Breast epithelium (tissue), 4 donors: Measurements from ENCODE around the gene CDH13. TPM values are rescaled to one million over a fixed set of nuclear protein-coding genes. Genes with fewer than 3 reads are reported as not detected.

Source experiments
- DNase-seq, 2 donors: peaks; one replicate each; pipeline ENCODE4 v3.0.0-alpha.2; 2019; ENCODE audit warnings: low spot score in 2 of 2
- H3K27ac ChIP-seq, 2 donors: fragments of 200-600 bp; sonication (generic) in 1 of 2; one replicate each; pipeline ENCODE4 v1.5.1; 2016 to 2019; ENCODE audit warnings: mild to moderate bottlenecking in 1 of 2
- H3K27me3 ChIP-seq, 2 donors: fragments of 200-600 bp; sonication (generic) in 1 of 2; one replicate each; pipeline versions ENCODE4 v1.5.1 to v1.6.0; 2017 to 2019; ENCODE audit warnings: control low read depth in 1 of 2, mild to moderate bottlenecking in 1 of 2
- H3K36me3 ChIP-seq: fragments of 200-600 bp; one replicate; pipeline ENCODE4 v1.5.1; 2019
- H3K4me1 ChIP-seq, 2 donors: fragments of 200-600 bp; sonication (generic); one replicate each; pipeline ENCODE4 v1.5.1; 2016 to 2019; ENCODE audit warnings: control low read depth in 1 of 2
- H3K4me3 ChIP-seq, 3 donors: fragments of 200-600 bp; sonication (generic); 1 replicate in 2 of 3; 2 replicates in 1 of 3; pipeline ENCODE4 v1.5.1; 2016 to 2019; ENCODE audit warnings: mild to moderate bottlenecking in 3 of 3, moderate library complexity in 2 of 3
- H3K9me3 ChIP-seq, 2 donors: fragments of 200-600 bp; sonication (generic) in 1 of 2; one replicate each; pipeline ENCODE4 v1.5.1; 2016 to 2019; ENCODE audit warnings: control low read depth in 1 of 2
- POLR2A ChIP-seq: fragments of 450-650 bp; IDR thresholded peaks from one replicate; pipeline ENCODE4 v1.6.1; 2016; ENCODE audit warnings: antibody characterized with exemption, mild to moderate bottlenecking, moderate library complexity
- POLR2AphosphoS5 ChIP-seq, 3 donors: sonication (generic); formaldehyde crosslinking; IDR thresholded peaks; one replicate each; pipeline ENCODE4 v1.6.1; 2017; ENCODE audit warnings: antibody characterized with exemption in 3 of 3
- intact Hi-C: fragments of 100-400 bp; cut with DNase I; formaldehyde crosslinking; loops from one replicate; pipeline ENCODE4 v1.15.1; 2023; ENCODE audit warnings: low total_unique reads
- total RNA-seq, 3 donors: library from RNA; depleted of rRNA; stranded (reverse); fragments of >200 nt; gene quantifications; one replicate each; pipeline ENCODE4 v1.1.0, GENCODE V29; 2016
- TF ChIP-seq, protein P1 (sequence below), 3 donors: fragments of 450-650 bp; IDR thresholded peaks; one replicate each; pipeline ENCODE4 v1.5.1; 2016 to 2017; ENCODE audit warnings: antibody characterized with exemption in 3 of 3, mild to moderate bottlenecking in 3 of 3, moderate library complexity in 3 of 3

The CDH13 gene
- total RNA-seq, 3 donors from 2014 or later = 6.0 to 13.1 (median 11.5) TPM

DNA sequence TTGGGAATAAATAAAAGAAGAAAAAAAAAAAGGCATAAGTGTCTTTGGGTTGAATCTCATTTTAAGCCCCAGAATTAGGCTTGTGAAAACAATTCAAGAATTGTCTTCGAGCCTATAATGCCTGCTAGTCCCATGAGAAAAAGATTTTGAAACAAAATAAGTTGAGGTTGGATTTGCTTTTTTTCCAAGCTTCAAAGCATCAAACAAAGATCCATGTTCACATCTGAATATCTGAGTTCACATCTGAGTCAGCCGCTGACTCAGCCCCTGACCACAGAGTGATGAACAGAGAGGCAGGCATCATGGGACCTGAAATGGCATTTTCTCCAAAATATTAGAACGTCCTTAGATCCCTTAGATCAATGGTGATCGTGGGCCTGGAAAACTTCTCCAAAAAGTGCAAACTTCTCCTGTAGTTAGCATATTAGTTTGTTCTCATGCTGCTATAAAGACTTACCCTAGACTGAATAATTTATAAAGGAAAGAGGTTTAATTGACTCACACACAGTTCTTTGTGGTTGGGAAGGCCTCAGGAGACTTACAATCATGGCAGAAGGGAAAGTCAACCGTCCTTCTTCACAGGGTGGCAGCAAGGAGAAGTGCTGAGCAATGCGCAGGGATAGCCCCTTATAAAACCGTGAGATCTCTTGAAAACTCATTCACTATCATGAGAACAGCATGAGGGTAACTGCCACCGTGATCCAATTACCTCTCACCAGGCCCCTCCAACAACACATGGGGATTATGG lies 886.4 kb downstream of the CDH13 start:
- TF ChIP-seq POLR2AphosphoS5 (IDR thresholded peaks at IDR 0.05) = no peak
- TF ChIP-seq, protein P1, sequence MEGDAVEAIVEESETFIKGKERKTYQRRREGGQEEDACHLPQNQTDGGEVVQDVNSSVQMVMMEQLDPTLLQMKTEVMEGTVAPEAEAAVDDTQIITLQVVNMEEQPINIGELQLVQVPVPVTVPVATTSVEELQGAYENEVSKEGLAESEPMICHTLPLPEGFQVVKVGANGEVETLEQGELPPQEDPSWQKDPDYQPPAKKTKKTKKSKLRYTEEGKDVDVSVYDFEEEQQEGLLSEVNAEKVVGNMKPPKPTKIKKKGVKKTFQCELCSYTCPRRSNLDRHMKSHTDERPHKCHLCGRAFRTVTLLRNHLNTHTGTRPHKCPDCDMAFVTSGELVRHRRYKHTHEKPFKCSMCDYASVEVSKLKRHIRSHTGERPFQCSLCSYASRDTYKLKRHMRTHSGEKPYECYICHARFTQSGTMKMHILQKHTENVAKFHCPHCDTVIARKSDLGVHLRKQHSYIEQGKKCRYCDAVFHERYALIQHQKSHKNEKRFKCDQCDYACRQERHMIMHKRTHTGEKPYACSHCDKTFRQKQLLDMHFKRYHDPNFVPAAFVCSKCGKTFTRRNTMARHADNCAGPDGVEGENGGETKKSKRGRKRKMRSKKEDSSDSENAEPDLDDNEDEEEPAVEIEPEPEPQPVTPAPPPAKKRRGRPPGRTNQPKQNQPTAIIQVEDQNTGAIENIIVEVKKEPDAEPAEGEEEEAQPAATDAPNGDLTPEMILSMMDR (IDR thresholded peaks at IDR 0.05) = no peak
- no peak overlapping the region for H3K27ac ChIP-seq
- no peak for DNase-seq
- no peaks in the 10 kb centered on the region for H3K27me3 ChIP-seq
- no peaks in the 10 kb centered on the region for H3K36me3 ChIP-seq
- no peak overlapping the region for H3K4me3 ChIP-seq
- H3K4me1 ChIP-seq = no peaks in the 10 kb centered on the region
- H3K9me3 ChIP-seq = peaks cover 7 to 9% of the 10 kb centered on the region in 2 donors
- intact Hi-C loops = no loop called here

DNA sequence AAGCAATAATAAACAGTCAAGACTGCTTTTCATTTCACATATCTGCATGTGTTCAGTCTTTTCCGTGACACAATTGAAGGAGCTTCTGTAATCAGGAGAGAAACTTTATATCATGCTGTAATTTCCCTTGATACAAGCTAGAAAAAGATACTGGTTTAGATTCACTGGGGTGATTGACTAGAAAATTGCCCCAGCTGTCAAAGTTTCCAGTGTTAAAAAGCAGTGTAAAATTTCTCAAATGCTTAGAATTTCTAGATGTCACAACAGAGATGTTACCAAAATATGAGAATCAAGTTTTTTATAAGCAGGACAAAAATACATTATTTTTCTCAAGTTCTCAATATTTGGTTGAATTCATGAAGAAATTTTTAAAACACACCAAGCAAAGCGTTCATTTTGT lies 888.6 kb downstream of the CDH13 start:
- intact Hi-C loops = no loop called here
- H3K9me3 ChIP-seq = peaks cover 7 to 9% of the 10 kb centered on the region in 2 donors
- TF ChIP-seq POLR2AphosphoS5 (IDR thresholded peaks at IDR 0.05) = no peak
- TF ChIP-seq POLR2A = no peak
- TF ChIP-seq, protein P1 (IDR thresholded peaks at IDR 0.05) = no peak
- no peaks in the 10 kb centered on the region for H3K36me3 ChIP-seq
- H3K4me1 ChIP-seq = no peaks in the 10 kb centered on the region
- DNase-seq = no peak
- no peaks in the 10 kb centered on the region for H3K27me3 ChIP-seq
- no peak overlapping the region for H3K4me3 ChIP-seq
- H3K27ac ChIP-seq = no peak overlapping the region

DNA sequence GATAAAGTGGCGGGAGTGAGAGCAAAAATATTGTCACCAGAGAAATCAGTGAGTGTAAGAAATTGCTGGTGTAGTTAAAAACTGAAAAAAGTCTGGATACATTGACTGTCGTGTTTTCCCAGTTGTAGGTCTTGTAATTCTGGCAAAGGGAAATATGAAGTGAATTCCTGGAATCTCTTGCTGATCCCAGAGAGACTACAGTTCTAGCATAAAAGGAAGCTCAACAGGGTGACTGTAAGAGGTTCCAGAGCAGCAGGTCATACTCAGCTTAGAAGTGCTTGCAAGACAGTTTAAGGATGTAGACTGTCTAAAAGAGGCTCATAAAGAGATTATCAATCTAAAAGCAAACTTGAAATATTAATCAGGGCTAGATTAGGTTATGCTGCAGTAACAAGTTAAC lies 890.2 kb downstream of the CDH13 start:
- DNase-seq = no peak
- no peaks in the 10 kb centered on the region for H3K36me3 ChIP-seq
- intact Hi-C loops = no loop called here
- H3K9me3 ChIP-seq = peaks cover 7 to 9% of the 10 kb centered on the region in 2 donors
- TF ChIP-seq POLR2AphosphoS5 (IDR thresholded peaks at IDR 0.05) = no peak
- no peak for TF ChIP-seq POLR2A
- TF ChIP-seq, protein P1 (IDR thresholded peaks at IDR 0.05) = no peak
- H3K27me3 ChIP-seq = no peaks in the 10 kb centered on the region
- H3K4me1 ChIP-seq = no peaks in the 10 kb centered on the region
- H3K4me3 ChIP-seq = no peak overlapping the region
- no peak overlapping the region for H3K27ac ChIP-seq

DNA sequence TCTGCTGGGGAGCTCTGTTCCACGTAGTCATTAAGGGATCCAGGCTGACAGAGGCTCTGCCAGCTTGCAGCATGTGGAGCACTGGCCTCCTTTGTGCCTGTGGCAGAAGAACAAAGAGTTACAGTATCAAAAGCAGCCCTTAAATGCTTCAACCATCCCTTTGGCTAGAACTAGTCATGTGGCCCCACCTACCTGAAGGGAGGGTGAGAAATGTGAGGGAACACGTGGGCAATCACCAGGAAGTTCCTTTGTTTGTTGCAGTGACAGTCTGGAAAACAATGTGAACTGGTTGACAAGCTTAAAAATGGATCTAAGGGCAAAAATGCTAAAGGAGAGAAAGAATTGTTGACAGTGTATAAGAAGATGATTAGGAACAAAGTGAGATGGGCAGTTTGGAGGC lies 890.6 kb downstream of the CDH13 start:
- Histone ChIP-seq H3K9me3 (peaks cover 7 to 9% of the 10 kb centered on the region in 2 donors), H3K36me3 (no peaks in the 10 kb centered on the region), H3K27ac (no peak overlapping the region), H3K4me3 (no peak overlapping the region), H3K4me1 (no peaks in the 10 kb centered on the region), H3K27me3 (no peaks in the 10 kb centered on the region)
- intact Hi-C loops = no loop called here
- DNase-seq = no peak
- TF ChIP-seq POLR2AphosphoS5 (IDR thresholded peaks at IDR 0.05) (no peak), POLR2A (no peak)
- TF ChIP-seq, protein P1 (IDR thresholded peaks at IDR 0.05) = no peak

DNA sequence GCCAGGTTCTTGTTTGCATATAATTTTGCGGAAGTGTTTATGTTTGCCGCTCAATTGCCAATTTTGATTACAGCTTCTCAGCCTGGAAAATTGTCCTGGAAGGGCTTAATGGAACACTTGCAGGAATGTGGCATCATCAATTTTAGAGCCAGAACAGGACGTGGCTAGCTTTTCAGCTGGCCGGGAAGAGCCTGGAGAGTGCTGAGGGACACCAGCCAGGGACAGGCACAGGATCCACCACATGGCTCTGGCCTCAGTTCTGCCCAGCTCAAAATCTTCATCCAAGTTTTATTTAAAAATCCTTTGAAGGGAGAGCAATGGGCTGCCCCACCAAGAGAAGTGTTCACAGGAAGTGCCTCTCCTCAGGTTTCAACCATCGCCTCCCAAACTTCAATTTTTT lies 893.8 kb downstream of the CDH13 start:
- no peak for TF ChIP-seq POLR2A
- TF ChIP-seq POLR2AphosphoS5 (IDR thresholded peaks at IDR 0.05) = no peak
- TF ChIP-seq, protein P1 (IDR thresholded peaks at IDR 0.05) = no peak
- Histone ChIP-seq H3K36me3 (no peaks in the 10 kb centered on the region), H3K4me3 (no peak overlapping the region), H3K9me3 (peaks cover 7 to 9% of the 10 kb centered on the region in 2 donors), H3K27me3 (no peaks in the 10 kb centered on the region), H3K4me1 (no peaks in the 10 kb centered on the region), H3K27ac (no peak overlapping the region)
- no peak for DNase-seq
- intact Hi-C loops = no loop called here
